ENCODE results near the gene ZNF281.

ZNF281 gene

GRCh38 chr1:200388791-200389190 lies 21.0 kb downstream of the ZNF281 start:
- DNase-seq, result no peak

GRCh38 chr1:200386416-200386815 lies 23.4 kb downstream of the ZNF281 start:
- no peak for DNase-seq

- no peak for DNase-seq
Observed at GRCh38 chr1:200384818-200385390, 24.9 kb downstream of the ZNF281 start.

DNA sequence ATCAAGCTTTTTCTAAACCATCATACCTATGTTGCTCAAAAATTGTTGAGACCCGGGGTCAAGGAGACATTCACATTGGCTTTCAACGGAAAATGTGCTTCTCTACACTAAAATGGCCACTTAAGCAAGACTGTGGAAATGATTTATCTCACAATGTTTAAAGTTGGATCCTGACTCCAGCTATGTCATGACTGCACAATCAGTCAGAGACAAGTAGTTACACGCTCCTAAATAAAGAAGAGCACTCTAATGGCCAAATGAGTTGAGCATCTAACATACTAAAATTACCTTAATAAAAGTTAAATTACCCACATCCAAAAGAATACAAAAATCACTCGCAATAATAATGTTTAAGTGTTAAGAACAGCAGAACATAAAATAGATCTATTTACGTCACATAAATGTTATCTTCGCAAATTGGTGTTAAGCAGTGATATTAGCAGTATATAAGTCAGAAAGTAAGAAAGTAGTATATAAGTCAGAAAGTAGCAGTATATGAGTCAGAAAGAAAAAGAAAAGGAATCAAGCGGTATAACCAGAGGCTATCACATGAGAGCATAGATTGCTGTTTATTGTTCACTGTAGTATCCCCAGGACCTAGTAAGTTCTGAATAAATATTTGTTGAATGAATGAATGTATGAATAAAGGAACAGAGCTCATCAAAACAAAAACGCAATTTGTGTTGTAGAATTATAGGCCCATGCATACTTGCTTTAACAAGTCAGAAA lies 28.4 kb downstream of the ZNF281 start:
- DNase-seq, result no peak

DNA sequence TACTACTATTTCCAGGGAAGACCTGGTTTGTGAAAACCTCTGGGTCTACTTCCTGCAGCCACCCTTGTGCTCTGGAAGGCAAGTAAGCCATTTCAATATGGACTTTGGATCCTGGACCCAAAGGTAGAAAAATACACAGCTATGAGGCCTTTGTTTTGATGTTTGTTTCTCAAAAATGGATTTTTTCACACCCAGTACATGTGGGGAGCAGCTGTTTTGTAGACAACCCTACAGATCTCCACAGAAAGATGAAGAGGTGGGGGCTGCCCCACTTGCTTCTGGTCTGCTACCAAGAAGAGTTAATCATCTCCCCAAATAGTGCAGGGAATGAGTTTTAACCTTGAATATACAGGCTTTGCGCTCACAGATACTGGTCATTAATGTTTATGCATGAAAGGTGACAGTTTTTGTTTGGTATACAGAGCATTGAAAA lies 29.2 kb downstream of the ZNF281 start:
- no peak for DNase-seq

GRCh38 chr1:200379940-200380588 lies 29.8 kb downstream of the ZNF281 start:
- DNase-seq, result no peak

GRCh38 chr1:200379432-200379757 lies 30.4 kb downstream of the ZNF281 start:
- DNase-seq, result no peak

GRCh38 chr1:200378096-200378495 lies 31.7 kb downstream of the ZNF281 start:
- DNase-seq, result no peak

DNA sequence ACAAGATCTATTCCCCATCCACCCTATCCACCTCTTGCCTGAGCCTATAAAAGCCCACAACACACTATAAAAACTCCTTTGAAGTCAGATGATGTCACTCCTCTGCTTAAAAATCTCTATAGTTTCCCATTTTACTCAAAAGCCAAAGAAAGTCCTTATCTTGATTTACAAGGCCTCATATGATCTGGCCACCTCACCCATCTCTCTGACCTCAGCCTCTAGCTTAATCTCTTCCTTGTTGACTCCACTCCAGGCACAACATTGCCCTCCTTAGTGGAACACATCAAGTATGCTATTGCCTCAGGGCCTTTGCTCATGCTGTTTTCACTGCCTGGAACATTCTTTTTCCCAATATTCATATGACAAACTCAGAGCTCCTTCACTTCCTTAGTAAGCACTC lies 33.3 kb downstream of the ZNF281 start:
- no peak for DNase-seq

- DNase-seq, result no peak
Observed at GRCh38 chr1:200374569-200375295, 35.1 kb downstream of the ZNF281 start.

- no peak for DNase-seq
Observed at GRCh38 chr1:200373811-200374231, 36.0 kb downstream of the ZNF281 start.

DNA sequence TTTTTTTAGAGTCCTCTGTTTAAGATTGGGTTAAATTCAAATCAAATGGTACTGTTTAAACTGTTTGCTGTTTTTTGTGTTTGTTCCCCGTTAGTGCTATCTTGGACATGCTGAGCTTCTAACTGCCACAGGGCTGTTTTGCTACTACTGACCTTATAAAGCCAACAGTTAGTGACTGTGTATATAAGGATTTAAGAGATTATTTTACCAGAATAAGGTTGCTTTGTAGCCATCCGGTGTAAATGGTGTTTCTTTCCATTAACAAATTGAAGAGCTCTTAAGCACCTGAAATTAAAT lies 37.0 kb downstream of the ZNF281 start:
- no peak for DNase-seq

GRCh38 chr1:200372095-200372884 lies 37.5 kb downstream of the ZNF281 start:
- no peak for DNase-seq

- DNase-seq, result no peak
Observed at GRCh38 chr1:200369706-200370105, 40.1 kb downstream of the ZNF281 start.

- DNase-seq, result no peak
Observed at GRCh38 chr1:200369131-200369530, 40.7 kb downstream of the ZNF281 start.

DNA sequence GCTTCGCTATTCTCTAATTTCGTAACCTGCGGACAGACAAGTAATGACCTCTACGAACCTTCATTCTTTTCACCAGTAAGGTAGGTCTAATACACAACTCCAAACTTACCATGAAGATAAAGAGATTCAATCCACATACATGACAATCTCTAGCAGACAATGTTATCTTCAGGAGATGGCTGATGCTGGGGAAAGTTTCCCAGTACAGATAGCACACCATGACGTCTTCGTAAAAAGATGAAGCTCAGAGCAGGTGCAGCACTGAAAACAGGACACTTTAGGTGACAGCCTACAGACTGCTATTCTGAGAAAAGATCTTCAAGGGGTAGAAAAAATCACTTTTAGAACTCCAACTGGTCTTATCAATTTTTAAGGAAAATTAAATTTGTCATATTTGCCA lies 41.3 kb downstream of the ZNF281 start:
- DNase-seq, result no peak

- no peak for DNase-seq
Observed at GRCh38 chr1:200367841-200368534, 41.8 kb downstream of the ZNF281 start.

- DNase-seq, result no peak
Observed at GRCh38 chr1:200366577-200367253, 43.1 kb downstream of the ZNF281 start.

DNA sequence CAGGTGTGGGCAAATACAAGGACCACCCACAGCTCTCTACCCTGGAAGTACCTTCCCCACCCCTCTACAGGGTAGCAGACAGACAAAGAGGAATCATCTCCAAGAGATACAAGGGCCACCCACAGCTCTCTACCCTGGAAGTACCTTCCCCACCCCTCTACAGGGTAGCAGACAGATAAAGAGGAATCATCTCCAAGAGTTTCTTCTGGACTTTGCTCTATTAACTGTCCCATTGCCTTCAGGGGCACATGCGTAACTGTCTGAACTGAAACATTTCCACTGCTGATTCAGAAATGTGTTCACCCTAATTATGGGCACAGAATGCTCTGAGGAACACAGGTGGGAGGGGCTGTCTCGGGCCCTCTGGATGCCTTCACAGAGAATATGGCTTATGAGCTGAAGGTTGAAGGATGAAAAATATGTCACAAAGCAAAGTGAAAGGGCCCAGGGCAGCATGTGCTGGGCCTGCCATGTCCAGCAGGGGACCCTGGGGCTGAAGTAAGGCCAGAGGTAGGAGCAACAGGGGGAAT lies 43.9 kb downstream of the ZNF281 start:
- DNase-seq, result no peak

GRCh38 chr1:200364831-200365230 lies 45.0 kb downstream of the ZNF281 start:
- no peak for DNase-seq

GRCh38 chr1:200364091-200364759 lies 45.6 kb downstream of the ZNF281 start:
- no peak for DNase-seq
